ENCODE results near the gene CUBN.

DNA sequence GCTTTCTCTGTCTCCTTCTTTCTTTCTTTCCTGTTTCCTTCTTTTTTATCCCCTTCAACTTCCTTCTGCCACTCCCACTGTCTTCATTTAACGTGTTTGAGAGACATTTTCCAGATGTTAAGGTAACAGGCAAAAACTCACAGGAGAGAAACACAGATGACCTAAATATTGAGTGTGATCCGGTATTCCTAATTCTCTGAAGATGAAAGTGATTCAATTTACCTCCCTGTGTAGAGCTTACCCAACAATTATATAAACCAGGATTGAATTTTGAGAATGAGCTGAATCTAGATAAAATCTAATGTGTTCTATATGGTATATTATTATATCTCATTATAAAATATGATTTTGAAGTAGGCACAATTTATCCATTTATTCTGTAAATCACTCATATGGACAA is 265.8 kb downstream of the CUBN start:
- TF ChIP-seq, protein P1, sequence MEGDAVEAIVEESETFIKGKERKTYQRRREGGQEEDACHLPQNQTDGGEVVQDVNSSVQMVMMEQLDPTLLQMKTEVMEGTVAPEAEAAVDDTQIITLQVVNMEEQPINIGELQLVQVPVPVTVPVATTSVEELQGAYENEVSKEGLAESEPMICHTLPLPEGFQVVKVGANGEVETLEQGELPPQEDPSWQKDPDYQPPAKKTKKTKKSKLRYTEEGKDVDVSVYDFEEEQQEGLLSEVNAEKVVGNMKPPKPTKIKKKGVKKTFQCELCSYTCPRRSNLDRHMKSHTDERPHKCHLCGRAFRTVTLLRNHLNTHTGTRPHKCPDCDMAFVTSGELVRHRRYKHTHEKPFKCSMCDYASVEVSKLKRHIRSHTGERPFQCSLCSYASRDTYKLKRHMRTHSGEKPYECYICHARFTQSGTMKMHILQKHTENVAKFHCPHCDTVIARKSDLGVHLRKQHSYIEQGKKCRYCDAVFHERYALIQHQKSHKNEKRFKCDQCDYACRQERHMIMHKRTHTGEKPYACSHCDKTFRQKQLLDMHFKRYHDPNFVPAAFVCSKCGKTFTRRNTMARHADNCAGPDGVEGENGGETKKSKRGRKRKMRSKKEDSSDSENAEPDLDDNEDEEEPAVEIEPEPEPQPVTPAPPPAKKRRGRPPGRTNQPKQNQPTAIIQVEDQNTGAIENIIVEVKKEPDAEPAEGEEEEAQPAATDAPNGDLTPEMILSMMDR (IDR thresholded peaks at IDR 0.05): no peak
- TF ChIP-seq POLR2A (IDR thresholded peaks at IDR 0.05) (no peak), POLR2AphosphoS5 (IDR thresholded peaks at IDR 0.05) (no peak), EP300 (IDR thresholded peaks at IDR 0.05) (no peak)
